Stimulated activated CD4-positive, alpha-beta T cell treated with anti-CD3 and anti-CD28 coated beads, Interleukin-12 subunit alpha, Interleukin-12 subunit beta, amount 100 ng/mL, for 24 hours (primary cell): ENCODE data around the gene OLFML2A.
"Not testable (repeated sequence)": the region's sequence is repeated elsewhere in the genome, so short reads cannot be mapped to it uniquely, and the experiment has no call there.

Experiments used
- DNase-seq, 2 experiments: peaks; one replicate each; pipeline ENCODE4 v3.0.0-alpha.2; 2020; ENCODE audit warnings: low read depth in 2 of 2

OLFML2A gene

GRCh38 chr9:124761196-124761595, 15.7 kb upstream of the OLFML2A start:
- DNase-seq, result no peak

DNA sequence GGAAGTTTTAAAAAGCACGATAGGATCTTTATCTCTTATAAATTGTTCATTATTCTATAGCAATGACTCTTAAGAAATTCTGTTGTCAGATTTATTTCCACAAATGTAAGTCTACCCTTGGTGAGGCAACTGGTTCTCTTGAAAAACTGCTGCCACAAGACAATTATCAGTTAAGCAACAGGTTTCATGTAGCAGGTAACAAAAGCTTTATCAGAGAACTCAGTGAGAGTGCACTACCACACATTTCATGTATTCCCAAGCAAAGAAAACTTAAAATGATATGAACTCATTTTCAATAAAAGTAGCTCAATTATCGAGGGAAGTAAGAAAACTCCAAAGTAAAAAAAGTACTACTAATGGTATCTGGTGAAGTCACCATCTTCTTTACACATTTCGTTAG, 15.2 kb upstream of the OLFML2A start:
- no peak for DNase-seq

GRCh38 chr9:124762633-124763032, 14.3 kb upstream of the OLFML2A start:
- DNase-seq, result no peak

DNA sequence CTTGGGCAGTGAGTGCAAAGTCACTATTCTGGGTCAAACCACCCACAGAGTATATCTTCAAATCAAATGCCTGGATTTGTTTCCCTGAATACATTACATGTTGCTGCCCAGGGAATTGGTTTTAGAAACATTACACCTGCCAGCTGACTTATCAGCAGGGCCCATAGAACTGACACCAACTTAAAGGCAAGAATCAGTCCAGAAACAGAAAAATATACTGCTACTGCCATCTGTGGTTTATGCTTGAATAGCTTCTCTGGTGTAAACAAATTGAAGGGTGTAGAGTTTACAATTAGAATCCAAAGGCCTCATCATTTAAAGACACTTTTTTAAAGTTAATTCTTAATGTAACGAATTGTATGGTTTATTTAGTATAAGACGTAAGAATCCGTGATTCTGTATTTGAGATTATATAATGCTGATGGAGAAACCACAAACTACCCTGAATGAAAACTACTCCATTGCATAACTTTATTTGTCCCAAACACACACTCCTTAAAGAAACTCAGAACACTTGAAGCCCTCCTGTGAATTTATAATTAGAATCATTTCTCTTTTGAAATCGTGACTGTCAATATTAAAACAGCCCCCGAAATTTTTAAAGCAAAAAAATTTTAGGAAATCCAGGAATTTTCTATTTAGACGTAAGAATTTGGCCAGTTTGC, 12.0 kb upstream of the OLFML2A start:
- no peak for DNase-seq

DNA sequence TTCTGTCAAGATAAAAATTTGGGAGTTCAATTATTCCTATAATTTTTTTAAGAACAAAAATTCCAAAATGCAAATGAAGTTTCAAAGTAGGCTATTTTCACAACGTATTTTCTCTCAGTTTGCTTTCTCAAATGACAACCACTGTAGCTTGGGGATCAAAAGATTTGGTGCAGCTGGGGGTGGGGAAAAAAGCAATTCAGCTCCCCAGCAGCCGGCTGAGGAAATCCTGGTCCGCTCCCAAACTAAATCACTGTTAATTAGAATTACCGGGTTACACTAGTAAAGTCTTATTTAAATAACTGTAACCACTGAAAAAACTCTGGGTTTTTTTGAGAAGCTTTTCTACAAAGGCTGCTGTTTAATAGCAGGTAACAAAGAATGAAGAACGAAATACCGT, 11.5 kb upstream of the OLFML2A start:
- DNase-seq, result no peak

GRCh38 chr9:124766326-124766725, 10.6 kb upstream of the OLFML2A start:
- DNase-seq, result no peak

DNA sequence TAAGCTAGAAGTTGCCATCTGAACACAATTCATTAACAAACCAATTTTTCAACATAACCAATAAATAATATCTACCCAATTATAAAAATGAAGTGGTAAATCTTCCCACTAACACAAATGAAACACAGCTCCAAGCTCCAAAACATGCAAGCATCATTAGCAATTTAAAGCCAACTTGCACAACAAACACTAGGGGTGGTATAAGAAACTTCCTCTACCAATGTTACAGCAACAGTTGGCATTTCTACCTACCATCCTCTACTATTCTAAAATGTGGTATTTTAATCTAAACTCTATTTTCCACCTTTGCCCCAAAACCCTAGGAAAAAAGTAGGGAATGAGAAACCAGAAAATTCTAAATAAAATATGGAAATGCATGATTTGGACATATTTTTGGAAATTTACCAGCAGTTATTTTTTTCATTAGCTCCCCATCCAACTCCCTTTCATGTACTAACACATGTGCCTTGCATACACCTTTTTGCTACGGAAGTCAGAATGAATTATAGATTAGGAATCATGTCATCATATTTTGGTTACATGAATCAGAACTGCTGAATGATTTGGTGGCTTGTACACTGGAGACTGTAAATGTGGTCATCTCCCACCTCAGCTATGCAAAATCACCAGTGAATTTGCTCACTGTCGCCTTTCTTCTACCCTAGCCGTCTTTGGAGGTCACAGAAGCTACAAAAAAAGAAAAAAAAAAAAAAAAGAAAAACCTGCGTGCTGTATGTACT, 9.9 kb upstream of the OLFML2A start:
- DNase-seq, result no peak

DNA sequence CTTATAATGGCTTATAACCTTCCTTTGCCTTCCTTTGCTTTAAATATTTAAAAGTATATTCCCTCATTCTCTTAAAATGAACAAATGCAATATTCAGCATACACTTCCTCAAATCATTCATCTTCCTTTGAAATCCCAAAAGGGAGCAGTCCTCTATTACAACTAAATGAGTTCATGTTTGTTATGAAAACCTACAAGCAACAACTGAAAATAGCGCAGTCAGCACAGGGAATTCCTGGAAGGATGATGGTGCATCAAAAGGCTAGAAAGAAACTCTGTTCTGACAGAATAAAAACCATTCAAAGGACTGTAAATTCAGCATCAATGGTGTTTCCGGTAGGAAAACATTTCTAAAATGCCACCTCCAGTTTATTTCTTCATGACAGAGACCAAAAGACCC, 9.1 kb upstream of the OLFML2A start:
- no peak for DNase-seq

DNA sequence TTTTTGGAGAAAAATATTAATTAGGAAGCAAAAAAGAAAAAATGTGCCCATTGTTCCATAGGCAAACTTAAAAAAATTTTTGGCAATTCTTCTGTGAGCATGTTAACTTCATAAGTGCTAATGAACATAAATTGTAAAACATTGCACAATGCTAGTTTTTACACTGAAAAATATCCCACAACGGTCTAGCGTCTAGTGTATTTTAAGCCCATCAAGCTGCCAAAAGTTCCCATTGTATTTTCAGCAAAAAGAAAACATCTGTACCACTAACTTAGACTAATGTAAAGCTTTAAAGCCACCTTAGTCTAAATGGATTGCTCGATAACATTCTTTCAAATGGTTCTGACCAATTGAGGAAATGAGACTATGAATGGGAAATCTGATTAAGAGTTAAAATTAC, 8.6 kb upstream of the OLFML2A start:
- no peak for DNase-seq

GRCh38 chr9:124768750-124769548, 8.0 kb upstream of the OLFML2A start:
- no peak for DNase-seq

GRCh38 chr9:124769549-124770358, 7.2 kb upstream of the OLFML2A start:
- DNase-seq, result peak in 1 of 2 experiments; percentile 12

GRCh38 chr9:124770359-124771020, 6.4 kb upstream of the OLFML2A start:
- peak in 1 of 2 experiments; percentile 2 for DNase-seq

GRCh38 chr9:124771021-124771866, 5.7 kb upstream of the OLFML2A start, which contains the start of gene NR6A1:
TSS of gene NR6A1 (minus strand) at chr9:124771311.
- DNase-seq, result peak; percentile 86 to 94

- peak in 1 of 2 experiments; percentile 24 for DNase-seq
Measured at GRCh38 chr9:124771867-124772679, 4.9 kb upstream of the OLFML2A start.

DNA sequence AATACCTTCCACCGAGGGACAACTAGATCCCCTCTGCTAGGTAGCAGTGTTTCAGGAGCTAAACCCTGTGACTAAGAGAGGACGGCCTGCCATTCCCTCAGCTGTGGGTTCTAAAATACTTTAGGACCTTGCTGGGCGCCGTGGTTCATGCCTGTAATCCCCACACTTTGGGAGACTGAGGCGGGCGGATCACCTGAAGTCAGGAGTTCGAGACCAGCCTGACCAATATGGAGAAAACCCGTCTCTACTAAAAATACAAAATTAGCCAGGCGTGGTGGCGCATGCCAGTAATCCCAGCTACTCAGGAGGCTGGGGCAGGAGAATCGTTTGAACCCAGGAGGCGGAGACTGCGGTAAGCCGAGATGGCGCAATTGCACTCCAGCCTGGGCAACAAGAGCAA, 4.1 kb upstream of the OLFML2A start:
- DNase-seq, result not testable (repeated sequence)

DNA sequence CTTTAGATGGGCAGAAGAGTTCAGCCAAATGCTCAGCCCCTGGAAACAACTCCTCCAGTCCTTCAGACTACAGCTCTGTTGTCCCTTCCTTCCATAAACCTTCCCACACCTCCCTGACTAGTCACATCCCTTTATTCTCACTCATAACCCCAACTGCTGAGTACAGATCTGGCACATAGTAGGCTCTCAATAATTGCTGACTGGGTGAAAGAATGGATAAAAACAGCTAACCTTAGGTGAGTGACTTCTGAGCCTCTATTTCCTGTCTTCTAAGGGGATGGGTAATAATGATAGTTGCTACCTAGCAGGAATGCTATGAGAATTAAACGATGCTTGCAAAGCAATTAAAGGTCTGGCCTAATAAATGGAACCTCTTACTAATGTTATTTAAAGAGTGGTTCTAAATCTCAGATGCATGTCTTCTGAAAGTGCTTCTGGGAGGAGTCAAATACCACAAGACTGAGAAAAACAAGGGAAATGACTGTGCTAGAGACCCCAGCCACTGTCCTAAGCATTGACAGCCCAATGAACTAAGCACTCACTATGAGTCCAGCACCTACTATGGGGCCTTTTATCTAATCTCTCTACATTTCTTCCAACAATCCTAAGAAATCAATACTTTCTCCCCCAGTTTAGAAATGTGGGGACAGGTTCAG, 3.3 kb upstream of the OLFML2A start:
- DNase-seq, result no peak

DNA sequence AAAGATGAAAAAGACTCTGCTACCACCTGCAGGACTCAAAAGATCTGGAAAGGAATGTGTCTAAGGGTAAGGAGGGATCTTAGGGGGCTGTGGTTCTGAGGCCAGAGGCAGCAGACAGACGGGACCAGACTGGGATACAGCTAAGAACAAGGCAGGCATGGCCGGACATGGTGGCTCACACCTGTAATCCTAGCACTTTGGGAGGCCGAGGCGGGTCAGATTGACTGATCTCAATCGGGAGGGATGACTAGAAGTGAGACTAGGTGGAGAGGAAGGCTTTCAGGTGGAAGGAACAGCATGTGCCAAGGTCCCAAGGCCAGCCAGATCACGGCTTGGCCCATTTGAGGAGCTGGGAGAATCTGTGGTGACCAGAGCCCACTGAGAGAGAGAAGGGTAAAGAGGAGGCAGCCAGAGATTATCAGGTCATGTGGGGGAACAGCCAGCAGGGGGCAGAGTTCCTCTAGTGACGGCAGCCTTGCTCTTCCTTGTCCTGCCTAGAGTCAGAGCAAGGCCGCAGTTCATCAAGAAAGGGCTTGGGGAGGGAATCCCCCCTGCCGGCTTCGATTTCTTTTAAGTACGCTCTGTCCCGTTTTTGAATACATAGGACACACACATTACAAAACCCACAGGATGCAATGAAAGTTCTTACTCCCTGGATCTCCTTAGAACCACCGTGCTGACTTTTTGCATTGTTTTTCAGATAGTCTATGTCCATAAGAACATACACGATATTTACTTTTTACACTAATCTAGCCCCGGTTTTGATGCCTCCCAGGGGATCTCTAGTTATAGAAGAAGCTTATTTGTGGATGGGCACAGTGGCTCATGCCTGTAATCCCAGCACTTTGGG, 2.6 kb upstream of the OLFML2A start:
- DNase-seq, result peak; percentile 63 to 89

DNA sequence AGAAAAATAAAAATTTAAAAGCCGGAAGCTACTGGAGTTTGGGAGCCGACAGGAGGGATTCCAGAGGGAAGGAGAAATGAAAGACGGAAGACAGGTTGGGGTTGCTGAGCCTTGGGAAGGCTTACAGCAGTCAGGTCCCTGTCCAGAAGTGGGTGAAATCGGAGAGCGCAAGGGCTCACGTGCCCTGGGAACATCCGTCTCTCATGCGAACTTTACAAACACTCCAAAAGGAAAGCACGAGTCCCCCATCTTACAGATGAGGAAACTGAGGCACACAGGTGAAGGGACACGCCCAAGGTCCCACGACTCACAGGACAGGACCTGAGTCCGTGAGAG, 347 bp upstream of the OLFML2A start:
- DNase-seq, result no peak
